WTC11 (cell line): ENCODE data around the gene SIGLEC5. TPM values are rescaled to one million over a fixed set of nuclear protein-coding genes. Genes with fewer than 3 reads are reported as not detected.
A peak's percentile ranks its signal among the peaks of the same experiment; 100 is the strongest.

ENCODE experiments used
- ATAC-seq: fragments of 200-7000 bp; cut with Tn5 transposase; 2 replicates; pipeline ENCODE4 v1.10.0; 2021; ENCODE audit warnings: mild to moderate bottlenecking, moderate library complexity
- CTCF ChIA-PET: fragments of 300-600 bp; sonication (Branson Sonifier 250); formaldehyde crosslinking; loops from one replicate; lab custom pipeline; 2021; ENCODE audit warnings: antibody characterized with exemption; lab: Charles Lee
- POLR2A ChIA-PET: fragments of 350-600 bp; sonication (Branson Sonifier 250); formaldehyde crosslinking; loops from one replicate; lab custom pipeline; 2021; ENCODE audit warnings: antibody characterized with exemption; lab: Charles Lee
- DNase-seq: peaks from one replicate; pipeline ENCODE4 v3.0.0; 2021; ENCODE audit warnings: low spot score
- H3K27ac Mint-ChIP-seq: 2 replicates; pipeline ENCODE4 v1.8.0; 2021; ENCODE audit warnings: mixed read lengths
- H3K27me3 Mint-ChIP-seq: 2 replicates; pipeline ENCODE4 v1.8.0; 2021; ENCODE audit warnings: low read depth, mild to moderate bottlenecking, moderate library complexity, mixed read lengths
- H3K36me3 Mint-ChIP-seq: 2 replicates; pipeline ENCODE4 v1.8.0; 2021; ENCODE audit warnings: mixed read lengths
- H3K4me1 Mint-ChIP-seq: 2 replicates; pipeline ENCODE4 v1.8.0; 2022; ENCODE audit warnings: mixed read lengths
- H3K4me3 Mint-ChIP-seq: 2 replicates; pipeline ENCODE4 v1.8.0; 2021; ENCODE audit warnings: mild to moderate bottlenecking, moderate library complexity, mixed read lengths
- H3K9me3 Mint-ChIP-seq: 2 replicates; pipeline ENCODE4 v1.8.0; 2021; ENCODE audit warnings: mixed read lengths
- total RNA-seq: library from RNA; stranded (reverse); gene quantifications from 3 replicates; pipeline ENCODE4 v1.2.3, GENCODE V29; 2021
- TF ChIP-seq, protein P1 (sequence below): sonication (generic); formaldehyde crosslinking; IDR thresholded peaks from 2 replicates; pipeline ENCODE4 v1.8.0; 2023; ENCODE audit warnings: mild to moderate bottlenecking, missing genetic modification reagents

SIGLEC5 gene
- total RNA-seq, 1 experiment from 2014 or later: 0.15 TPM

DNA sequence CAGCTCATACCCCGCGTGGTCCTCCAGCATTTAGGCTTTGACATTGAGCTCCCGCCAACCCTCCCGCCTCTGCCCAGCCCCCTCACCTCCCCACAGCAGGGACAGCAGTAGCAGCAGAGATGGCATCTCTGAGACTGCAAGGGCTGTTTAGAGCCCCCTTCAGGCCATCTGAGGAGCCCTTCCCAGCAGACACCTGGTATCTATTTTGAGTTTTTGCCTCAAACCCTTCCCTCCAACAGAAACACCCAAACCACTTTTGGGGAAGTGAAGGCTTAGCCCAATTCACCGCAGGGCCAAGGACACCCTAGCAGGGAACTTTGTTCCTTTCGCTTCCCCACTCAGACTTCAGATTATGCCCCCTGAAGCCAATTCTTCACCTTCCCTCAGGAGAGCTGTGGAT, 65.4 kb downstream of the SIGLEC5 start:
- POLR2A ChIA-PET: no interaction called here
- Mint-ChIP-seq H3K9me3 (no peaks in the 10 kb centered on the region), H3K27me3 (peaks cover 76% of the 10 kb centered on the region), H3K4me1 (no peaks in the 10 kb centered on the region), H3K36me3 (no peaks in the 10 kb centered on the region), H3K4me3 (no peak overlapping the region), H3K27ac (no peak overlapping the region)
- CTCF ChIA-PET: interaction anchor here (0.6 to 1.7 kb wide), 22 partner anchors 11 to 269 kb away, joined by 3 to 13 read pairs (median 4); no protein-coding TSS in a partner anchor
- DNase-seq (peak; percentile 57), ATAC-seq (peak; percentile 98)
- TF ChIP-seq, protein P1, sequence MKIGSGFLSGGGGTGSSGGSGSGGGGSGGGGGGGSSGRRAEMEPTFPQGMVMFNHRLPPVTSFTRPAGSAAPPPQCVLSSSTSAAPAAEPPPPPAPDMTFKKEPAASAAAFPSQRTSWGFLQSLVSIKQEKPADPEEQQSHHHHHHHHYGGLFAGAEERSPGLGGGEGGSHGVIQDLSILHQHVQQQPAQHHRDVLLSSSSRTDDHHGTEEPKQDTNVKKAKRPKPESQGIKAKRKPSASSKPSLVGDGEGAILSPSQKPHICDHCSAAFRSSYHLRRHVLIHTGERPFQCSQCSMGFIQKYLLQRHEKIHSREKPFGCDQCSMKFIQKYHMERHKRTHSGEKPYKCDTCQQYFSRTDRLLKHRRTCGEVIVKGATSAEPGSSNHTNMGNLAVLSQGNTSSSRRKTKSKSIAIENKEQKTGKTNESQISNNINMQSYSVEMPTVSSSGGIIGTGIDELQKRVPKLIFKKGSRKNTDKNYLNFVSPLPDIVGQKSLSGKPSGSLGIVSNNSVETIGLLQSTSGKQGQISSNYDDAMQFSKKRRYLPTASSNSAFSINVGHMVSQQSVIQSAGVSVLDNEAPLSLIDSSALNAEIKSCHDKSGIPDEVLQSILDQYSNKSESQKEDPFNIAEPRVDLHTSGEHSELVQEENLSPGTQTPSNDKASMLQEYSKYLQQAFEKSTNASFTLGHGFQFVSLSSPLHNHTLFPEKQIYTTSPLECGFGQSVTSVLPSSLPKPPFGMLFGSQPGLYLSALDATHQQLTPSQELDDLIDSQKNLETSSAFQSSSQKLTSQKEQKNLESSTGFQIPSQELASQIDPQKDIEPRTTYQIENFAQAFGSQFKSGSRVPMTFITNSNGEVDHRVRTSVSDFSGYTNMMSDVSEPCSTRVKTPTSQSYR (CRISPR knock-in tag): no peak

Other genes with a start within 250 kb of the SIGLEC5 start
- gene LIM2, start 242.4 kb downstream of the SIGLEC5 start, total RNA-seq: not detected in 3 replicates
- gene C19orf84, start 239.8 kb downstream of the SIGLEC5 start, total RNA-seq: 2.9 to 6.1 TPM (median 5.7 TPM) in 3 replicates
- 0.44 TPM in 1 of 3 replicates, not detected in the others for gene SIGLEC10, start 212.8 kb downstream of the SIGLEC5 start, total RNA-seq
- gene SIGLEC8, start 171.9 kb downstream of the SIGLEC5 start, total RNA-seq: not detected in 3 replicates
- not detected in 3 replicates for gene CEACAM18, start 151.9 kb downstream of the SIGLEC5 start, total RNA-seq
- not detected in 3 replicates for gene SIGLEC12, start 128.6 kb downstream of the SIGLEC5 start, total RNA-seq
- 0.25 to 0.57 TPM (median 0.37 TPM) in 3 replicates for gene SIGLEC6, start 98.7 kb downstream of the SIGLEC5 start, total RNA-seq
- gene ZNF175, start 59.1 kb downstream of the SIGLEC5 start, total RNA-seq: 10.7 to 11.2 TPM (median 10.9 TPM) in 3 replicates
- gene SIGLEC14, start 16.4 kb upstream of the SIGLEC5 start, total RNA-seq: not detected in 3 replicates
- 9.3 to 13.3 TPM (median 9.8 TPM) in 3 replicates for gene SPACA6, start 62.9 kb upstream of the SIGLEC5 start, total RNA-seq
- gene HAS1, start 93.6 kb upstream of the SIGLEC5 start, total RNA-seq: 0.73 to 1.0 TPM (median 1.0 TPM) in 3 replicates
- 0.72 TPM in 1 of 3 replicates, not detected in the others for gene FPR1, start 121.5 kb upstream of the SIGLEC5 start, total RNA-seq
- gene FPR2, start 130.8 kb upstream of the SIGLEC5 start, total RNA-seq: 0.30 to 0.71 TPM (median 0.31 TPM) in 3 replicates
- not detected in 3 replicates for gene FPR3, start 164.8 kb upstream of the SIGLEC5 start, total RNA-seq